OCI-LY3 (cell line): Measurements from ENCODE around the gene MUCL3.

Source experiments
- EZH2phosphoT487 ChIP-seq: fragments of 200-600 bp; shearing (Covaris generic); IDR thresholded peaks from 2 replicates; pipeline ENCODE4 v1.6.1; 2018; ENCODE audit warnings: antibody characterized with exemption, mixed run types, low read depth
- TF ChIP-seq, protein P1 (sequence below): fragments of 200-600, 300-600 bp; sonication (generic); IDR thresholded peaks from 2 replicates; pipeline ENCODE4 v1.5.1; 2014; ENCODE audit warnings: antibody characterized with exemption, low read length, low read depth

GRCh38 chr6:30944051-30944450, 3.3 kb downstream of the MUCL3 start:
- TF ChIP-seq, protein P1, sequence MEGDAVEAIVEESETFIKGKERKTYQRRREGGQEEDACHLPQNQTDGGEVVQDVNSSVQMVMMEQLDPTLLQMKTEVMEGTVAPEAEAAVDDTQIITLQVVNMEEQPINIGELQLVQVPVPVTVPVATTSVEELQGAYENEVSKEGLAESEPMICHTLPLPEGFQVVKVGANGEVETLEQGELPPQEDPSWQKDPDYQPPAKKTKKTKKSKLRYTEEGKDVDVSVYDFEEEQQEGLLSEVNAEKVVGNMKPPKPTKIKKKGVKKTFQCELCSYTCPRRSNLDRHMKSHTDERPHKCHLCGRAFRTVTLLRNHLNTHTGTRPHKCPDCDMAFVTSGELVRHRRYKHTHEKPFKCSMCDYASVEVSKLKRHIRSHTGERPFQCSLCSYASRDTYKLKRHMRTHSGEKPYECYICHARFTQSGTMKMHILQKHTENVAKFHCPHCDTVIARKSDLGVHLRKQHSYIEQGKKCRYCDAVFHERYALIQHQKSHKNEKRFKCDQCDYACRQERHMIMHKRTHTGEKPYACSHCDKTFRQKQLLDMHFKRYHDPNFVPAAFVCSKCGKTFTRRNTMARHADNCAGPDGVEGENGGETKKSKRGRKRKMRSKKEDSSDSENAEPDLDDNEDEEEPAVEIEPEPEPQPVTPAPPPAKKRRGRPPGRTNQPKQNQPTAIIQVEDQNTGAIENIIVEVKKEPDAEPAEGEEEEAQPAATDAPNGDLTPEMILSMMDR, result no peak
- no peak for TF ChIP-seq EZH2phosphoT487
